ENCODE data around the gene SF1.

Gene SF1

GRCh38 chr11:64744544-64745188 is 33.7 kb downstream of the SF1 start:
- DNase-seq: no peak

- no peak for DNase-seq
These were observed 34.5 kb downstream of the SF1 start, which contains the start of gene RASGRP2 for GRCh38 chr11:64743591-64744543. RASGRP2 (minus strand) TSS chr11:64744142; CDS start chr11:64742866, 1,276 bp downstream.

GRCh38 chr11:64742889-64743590 is 35.3 kb downstream of the SF1 start:
- peak in 1 of 2 experiments; percentile 15 for DNase-seq

- DNase-seq: no peak
These were observed 36.1 kb downstream of the SF1 start for GRCh38 chr11:64742087-64742888.

- DNase-seq: no peak
These were observed 36.8 kb downstream of the SF1 start for GRCh38 chr11:64741375-64742086.

GRCh38 chr11:64739871-64740270 is 38.5 kb downstream of the SF1 start:
- DNase-seq: no peak

- DNase-seq: no peak
These were observed 41.7 kb downstream of the SF1 start for GRCh38 chr11:64736654-64737053.

- no peak for DNase-seq
These were observed 42.5 kb downstream of the SF1 start for GRCh38 chr11:64735725-64736259.

- no peak for DNase-seq
These were observed 43.3 kb downstream of the SF1 start for GRCh38 chr11:64734811-64735724.

GRCh38 chr11:64731601-64732000 is 46.7 kb downstream of the SF1 start:
- DNase-seq: no peak

- no peak for DNase-seq
These were observed 48.4 kb downstream of the SF1 start for GRCh38 chr11:64729851-64730382.

- no peak for DNase-seq
These were observed 49.5 kb downstream of the SF1 start for GRCh38 chr11:64728757-64729365.

- no peak for DNase-seq
These were observed 51.3 kb downstream of the SF1 start for GRCh38 chr11:64726867-64727530.

GRCh38 chr11:64726211-64726641 is 52.1 kb downstream of the SF1 start:
- no peak for DNase-seq

GRCh38 chr11:64724863-64725532 is 53.3 kb downstream of the SF1 start:
- no peak for DNase-seq

- DNase-seq: no peak
These were observed 54.2 kb downstream of the SF1 start for GRCh38 chr11:64723907-64724862.

All from NCI-H2081 (cell line).